ENCODE measurements around the gene UST.

Gene UST

DNA sequence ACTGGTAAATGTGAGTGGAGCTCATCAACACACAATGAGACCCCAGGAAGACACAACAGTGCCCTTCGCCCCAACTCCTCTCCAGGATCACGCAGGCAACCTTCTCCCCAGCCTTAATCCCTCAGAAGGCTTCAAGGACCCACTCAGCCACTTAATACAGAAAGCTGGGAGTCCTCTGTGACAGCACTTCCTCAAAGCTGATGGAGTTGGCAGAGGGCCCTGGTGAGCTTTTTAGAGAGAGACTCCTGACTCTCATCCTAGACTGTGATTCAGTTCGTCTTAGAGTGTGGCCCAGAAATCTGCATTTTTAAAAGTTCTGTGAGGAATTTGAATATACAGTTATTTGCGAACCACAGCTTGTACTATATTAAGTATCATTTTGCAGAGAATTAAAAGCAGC lies 187.7 kb downstream of the UST start:
- no peak overlapping the region for H3K27ac ChIP-seq (ENCODE audit: low read length)
- WGBS (ENCODE audit: insufficient coverage, insufficient read length), result no CpG with 5 or more reads among the region's 4 CpGs
- H3K4me1 ChIP-seq (ENCODE audit: control insufficient read depth, insufficient read depth, low read length), result no peaks in the 10 kb centered on the region
- H3K9me3 ChIP-seq (ENCODE audit: control insufficient read depth, insufficient read depth, low read length), result no peaks in the 10 kb centered on the region
- H3K36me3 ChIP-seq (ENCODE audit: control insufficient read depth, insufficient read depth, low read length), result no peaks in the 10 kb centered on the region
- H3K4me3 ChIP-seq (ENCODE audit: low read length), result no peak overlapping the region
- H3K27me3 ChIP-seq (ENCODE audit: control insufficient read depth, insufficient read depth, low read length), result no peaks in the 10 kb centered on the region
- no peak for DNase-seq (ENCODE audit: low read depth, low spot score)

DNA sequence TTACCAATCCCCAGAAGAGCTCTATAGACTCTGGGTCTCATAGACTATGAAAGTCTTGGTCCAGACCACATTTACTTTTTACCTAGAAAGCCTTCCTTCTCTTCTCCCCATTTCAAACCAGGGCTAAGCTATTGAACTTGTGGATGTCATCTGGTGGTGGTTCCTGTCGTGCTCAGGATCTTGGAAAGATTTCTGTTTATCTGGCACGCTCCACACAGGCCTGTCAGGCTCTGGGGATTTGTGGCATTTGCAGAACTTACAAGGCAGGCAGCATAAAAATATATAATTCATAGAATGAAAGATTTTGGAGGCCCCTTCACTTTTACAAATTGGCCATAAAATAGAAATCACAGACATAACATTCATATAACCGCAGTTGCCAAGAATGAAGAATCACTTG lies 188.1 kb downstream of the UST start:
- H3K27me3 ChIP-seq (ENCODE audit: control insufficient read depth, insufficient read depth, low read length), result no peaks in the 10 kb centered on the region
- no peaks in the 10 kb centered on the region for H3K9me3 ChIP-seq (ENCODE audit: control insufficient read depth, insufficient read depth, low read length)
- no peak overlapping the region for H3K27ac ChIP-seq (ENCODE audit: low read length)
- WGBS (ENCODE audit: insufficient coverage, insufficient read length), result no CpG with 5 or more reads among the region's 3 CpGs
- no peak overlapping the region for H3K4me3 ChIP-seq (ENCODE audit: low read length)
- H3K4me1 ChIP-seq (ENCODE audit: control insufficient read depth, insufficient read depth, low read length), result no peaks in the 10 kb centered on the region
- DNase-seq (ENCODE audit: low read depth, low spot score), result no peak
- no peaks in the 10 kb centered on the region for H3K36me3 ChIP-seq (ENCODE audit: control insufficient read depth, insufficient read depth, low read length)

DNA sequence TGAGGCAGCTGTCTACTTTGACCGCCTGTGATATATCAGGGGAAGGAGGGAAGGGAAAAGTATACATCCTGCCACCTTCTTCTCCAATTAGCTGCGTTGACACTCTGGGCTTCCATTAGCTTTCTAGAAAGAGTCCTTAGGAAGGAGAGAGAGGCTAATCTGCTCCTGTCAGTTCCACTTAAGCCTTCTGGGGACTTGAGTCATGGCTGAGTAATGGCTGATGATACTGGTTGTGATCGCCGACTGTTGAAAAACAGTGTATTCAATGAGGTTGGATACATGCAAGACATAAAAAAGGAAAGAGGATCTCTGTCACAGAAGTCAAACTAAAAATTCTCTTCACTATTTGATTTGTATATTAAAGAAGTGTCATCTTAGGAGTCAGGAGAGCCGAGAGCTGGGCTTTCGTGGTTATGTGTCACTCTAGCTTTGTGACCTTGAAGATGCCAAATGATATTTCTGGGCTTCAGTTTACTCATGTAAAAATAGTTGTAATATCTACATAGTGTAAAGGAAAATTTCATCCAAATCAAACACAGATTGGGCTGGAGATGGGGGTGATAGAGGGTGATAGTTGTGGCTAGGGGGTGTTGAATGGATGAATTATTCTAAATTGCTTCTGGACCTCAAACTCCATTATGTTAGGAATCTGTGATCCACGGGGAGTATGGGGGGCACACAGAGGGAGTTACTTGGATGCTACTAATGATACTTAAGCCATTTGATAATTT lies 189.0 kb downstream of the UST start:
- Histone ChIP-seq H3K36me3 (ENCODE audit: control insufficient read depth, insufficient read depth, low read length) (no peaks in the 10 kb centered on the region), H3K4me3 (ENCODE audit: low read length) (no peak overlapping the region)
- WGBS (ENCODE audit: insufficient coverage, insufficient read length), result no CpG with 5 or more reads among the region's 7 CpGs

DNA sequence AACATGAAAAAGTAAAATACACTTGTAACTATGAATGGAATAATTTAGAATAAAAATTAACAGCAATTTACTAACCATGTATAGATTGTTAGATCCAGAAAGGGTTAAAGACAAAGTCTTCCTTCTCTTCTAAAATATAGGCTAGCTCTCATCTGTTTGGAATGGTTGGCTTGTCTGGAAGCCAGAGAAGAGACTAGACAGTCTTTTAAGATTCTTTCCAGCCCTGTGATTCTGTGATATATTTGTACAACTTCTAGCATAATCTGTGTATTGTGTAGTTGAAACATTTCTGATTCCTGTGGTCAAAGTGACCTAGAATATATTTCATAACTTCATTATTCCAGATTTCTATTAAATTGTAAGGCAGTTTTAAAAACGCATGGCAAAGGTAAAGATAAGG lies 196.6 kb downstream of the UST start:
- no peaks in the 10 kb centered on the region for H3K36me3 ChIP-seq (ENCODE audit: control insufficient read depth, insufficient read depth, low read length)
- no peaks in the 10 kb centered on the region for H3K9me3 ChIP-seq (ENCODE audit: control insufficient read depth, insufficient read depth, low read length)
- H3K4me1 ChIP-seq (ENCODE audit: control insufficient read depth, insufficient read depth, low read length), result no peaks in the 10 kb centered on the region
- H3K4me3 ChIP-seq (ENCODE audit: low read length), result no peak overlapping the region
- H3K27ac ChIP-seq (ENCODE audit: low read length), result no peak overlapping the region
- no peaks in the 10 kb centered on the region for H3K27me3 ChIP-seq (ENCODE audit: control insufficient read depth, insufficient read depth, low read length)
- WGBS (ENCODE audit: insufficient coverage, insufficient read length), result no CpG with 5 or more reads among the region's 1 CpG
- DNase-seq (ENCODE audit: low read depth, low spot score), result no peak

More for the DNA sequence above, 189.0 kb downstream of the UST start:
- DNase-seq (ENCODE audit: low read depth, low spot score), result no peak
- H3K27ac ChIP-seq (ENCODE audit: low read length), result no peak overlapping the region
- H3K9me3 ChIP-seq (ENCODE audit: control insufficient read depth, insufficient read depth, low read length), result no peaks in the 10 kb centered on the region
- H3K27me3 ChIP-seq (ENCODE audit: control insufficient read depth, insufficient read depth, low read length), result no peaks in the 10 kb centered on the region
- H3K4me1 ChIP-seq (ENCODE audit: control insufficient read depth, insufficient read depth, low read length), result no peaks in the 10 kb centered on the region

DNA sequence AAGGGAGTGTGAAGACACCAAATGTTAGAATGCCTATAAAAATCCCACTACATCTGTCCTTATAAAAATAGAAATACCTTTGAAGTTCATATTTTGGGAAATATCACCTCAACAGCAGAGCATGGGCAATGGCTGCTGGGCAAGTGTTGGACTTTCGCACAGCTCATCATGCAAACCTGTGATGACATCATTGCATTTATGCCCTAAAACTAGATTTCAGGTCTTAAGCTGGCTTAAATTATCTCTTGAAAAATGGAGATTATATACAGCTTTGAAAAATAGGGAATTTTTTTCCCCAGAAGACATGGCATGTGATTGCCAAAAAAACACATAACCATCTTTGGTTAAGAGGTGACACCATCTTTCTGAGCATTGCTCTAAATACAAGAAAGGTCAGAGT lies 197.8 kb downstream of the UST start:
- Histone ChIP-seq H3K9me3 (ENCODE audit: control insufficient read depth, insufficient read depth, low read length) (no peaks in the 10 kb centered on the region), H3K36me3 (ENCODE audit: control insufficient read depth, insufficient read depth, low read length) (no peaks in the 10 kb centered on the region), H3K27ac (ENCODE audit: low read length) (no peak overlapping the region), H3K4me3 (ENCODE audit: low read length) (no peak overlapping the region), H3K4me1 (ENCODE audit: control insufficient read depth, insufficient read depth, low read length) (no peaks in the 10 kb centered on the region; the same call in 1 of the 2 replicates), H3K27me3 (ENCODE audit: control insufficient read depth, insufficient read depth, low read length) (no peaks in the 10 kb centered on the region)
- no CpG with 5 or more reads among the region's 1 CpG for WGBS (ENCODE audit: insufficient coverage, insufficient read length)
- DNase-seq (ENCODE audit: low read depth, low spot score), result no peak

DNA sequence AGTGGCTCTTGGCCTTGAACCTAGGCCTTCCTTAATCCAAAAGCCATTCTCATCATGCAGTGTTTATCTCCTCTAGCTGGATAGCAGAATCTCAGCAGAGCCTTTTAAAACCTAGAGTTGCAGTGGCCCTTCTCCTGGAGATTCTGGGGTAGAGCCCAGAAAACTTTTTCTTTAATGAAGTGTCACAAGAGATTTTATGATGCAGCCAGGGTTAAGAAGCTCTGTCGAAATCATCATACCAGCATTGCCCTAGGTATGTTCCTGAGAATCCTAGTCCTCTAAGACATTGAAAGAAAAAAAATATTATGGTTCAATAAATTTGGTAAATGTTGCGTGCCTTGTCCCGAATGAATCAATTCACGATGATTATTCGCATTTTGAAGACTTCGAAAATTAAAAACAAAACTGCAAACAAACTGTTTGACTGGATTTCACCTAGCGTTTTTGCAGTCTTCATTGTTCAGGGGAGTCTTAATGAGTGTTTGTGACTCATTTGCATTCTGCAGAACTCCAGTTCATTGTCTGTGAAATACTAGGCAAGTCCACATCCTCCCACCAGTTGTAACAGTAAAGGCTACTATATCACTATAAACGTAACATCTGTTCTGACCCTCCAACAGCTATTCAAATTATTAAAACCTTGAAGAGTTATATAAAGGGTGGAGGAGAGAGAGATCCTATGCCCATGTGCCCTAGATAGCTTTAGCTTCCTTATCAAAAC lies 198.6 kb downstream of the UST start:
- H3K36me3 ChIP-seq (ENCODE audit: control insufficient read depth, insufficient read depth, low read length), result no peaks in the 10 kb centered on the region
- H3K9me3 ChIP-seq (ENCODE audit: control insufficient read depth, insufficient read depth, low read length), result no peaks in the 10 kb centered on the region
- H3K4me3 ChIP-seq (ENCODE audit: low read length), result no peak overlapping the region
- DNase-seq (ENCODE audit: low read depth, low spot score), result no peak
- no peak overlapping the region for H3K27ac ChIP-seq (ENCODE audit: low read length)
- H3K27me3 ChIP-seq (ENCODE audit: control insufficient read depth, insufficient read depth, low read length), result no peaks in the 10 kb centered on the region
- H3K4me1 ChIP-seq (ENCODE audit: control insufficient read depth, insufficient read depth, low read length), result peaks cover 7% of the 10 kb centered on the region; the same call in 1 of the 2 replicates
- WGBS (ENCODE audit: insufficient coverage, insufficient read length), result no CpG with 5 or more reads among the region's 8 CpGs

DNA sequence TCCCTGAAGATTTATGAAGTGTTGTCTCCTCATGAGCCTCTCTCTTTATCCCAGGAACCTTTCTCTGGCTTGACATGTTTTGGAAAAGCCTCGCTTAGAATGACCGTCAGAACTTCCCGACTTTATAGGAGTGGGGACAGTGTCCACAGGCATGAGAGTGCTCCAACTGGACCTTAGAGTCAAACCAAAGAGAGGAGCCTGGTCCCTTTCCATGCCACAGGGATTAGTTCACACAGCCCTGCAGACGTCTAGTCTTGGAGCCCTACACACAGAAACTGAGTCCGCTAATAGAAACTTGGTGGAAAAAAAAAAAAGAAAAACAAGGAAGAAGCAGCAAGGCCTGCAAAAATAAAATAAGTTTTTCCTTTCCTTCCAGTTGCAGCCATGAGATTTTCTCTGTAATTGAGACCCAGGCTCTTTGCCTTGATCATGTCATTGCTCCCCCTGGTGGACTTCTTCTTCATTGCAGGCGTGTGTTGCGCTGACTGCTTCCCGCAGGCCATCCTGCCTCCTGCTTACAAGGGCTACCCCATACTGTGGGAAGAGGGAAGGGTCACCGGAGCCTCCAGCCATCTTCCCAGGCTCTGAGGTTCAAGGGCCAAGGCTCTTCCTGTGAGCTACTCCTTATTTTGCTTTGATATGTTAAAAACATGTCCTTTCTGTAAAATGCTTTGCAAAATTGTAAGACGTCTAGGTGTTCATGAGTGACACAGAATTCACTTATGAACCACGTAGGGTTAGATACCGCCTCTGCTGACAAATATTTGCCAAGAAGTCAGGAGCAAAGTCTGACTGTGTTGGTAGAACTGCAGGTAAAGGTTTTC lies 201.0 kb downstream of the UST start:
- no CpG with 5 or more reads among the region's 12 CpGs for WGBS (ENCODE audit: insufficient coverage, insufficient read length)
- no peaks in the 10 kb centered on the region for H3K27me3 ChIP-seq (ENCODE audit: control insufficient read depth, insufficient read depth, low read length)
- H3K4me3 ChIP-seq (ENCODE audit: low read length), result no peak overlapping the region
- H3K36me3 ChIP-seq (ENCODE audit: control insufficient read depth, insufficient read depth, low read length), result no peaks in the 10 kb centered on the region
- H3K27ac ChIP-seq (ENCODE audit: low read length), result no peak overlapping the region
- H3K9me3 ChIP-seq (ENCODE audit: control insufficient read depth, insufficient read depth, low read length), result no peaks in the 10 kb centered on the region
- DNase-seq (ENCODE audit: low read depth, low spot score), result peak; percentile 91
- peaks cover 7% of the 10 kb centered on the region; the same call in 1 of the 2 replicates for H3K4me1 ChIP-seq (ENCODE audit: control insufficient read depth, insufficient read depth, low read length)

DNA sequence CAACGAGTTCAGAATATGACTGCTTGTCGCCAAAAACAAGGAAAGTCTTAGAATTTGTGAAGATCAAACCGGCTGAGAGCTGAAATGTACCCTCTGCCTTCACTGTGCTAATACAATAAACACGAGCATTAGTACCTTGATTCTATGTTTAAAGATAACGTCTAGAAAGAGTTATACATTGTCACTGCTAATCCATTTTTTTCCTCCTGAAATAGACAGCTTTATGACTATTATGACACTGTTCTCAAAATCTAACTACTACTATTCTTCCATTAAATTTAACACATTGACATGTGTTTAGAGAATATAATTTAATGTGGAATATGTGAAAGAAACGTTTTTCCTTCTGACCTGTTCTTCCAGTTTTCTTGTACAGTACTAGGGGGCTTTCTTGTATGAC lies 204.8 kb downstream of the UST start:
- WGBS (ENCODE audit: insufficient coverage, insufficient read length), result no CpG with 5 or more reads among the region's 6 CpGs

DNA sequence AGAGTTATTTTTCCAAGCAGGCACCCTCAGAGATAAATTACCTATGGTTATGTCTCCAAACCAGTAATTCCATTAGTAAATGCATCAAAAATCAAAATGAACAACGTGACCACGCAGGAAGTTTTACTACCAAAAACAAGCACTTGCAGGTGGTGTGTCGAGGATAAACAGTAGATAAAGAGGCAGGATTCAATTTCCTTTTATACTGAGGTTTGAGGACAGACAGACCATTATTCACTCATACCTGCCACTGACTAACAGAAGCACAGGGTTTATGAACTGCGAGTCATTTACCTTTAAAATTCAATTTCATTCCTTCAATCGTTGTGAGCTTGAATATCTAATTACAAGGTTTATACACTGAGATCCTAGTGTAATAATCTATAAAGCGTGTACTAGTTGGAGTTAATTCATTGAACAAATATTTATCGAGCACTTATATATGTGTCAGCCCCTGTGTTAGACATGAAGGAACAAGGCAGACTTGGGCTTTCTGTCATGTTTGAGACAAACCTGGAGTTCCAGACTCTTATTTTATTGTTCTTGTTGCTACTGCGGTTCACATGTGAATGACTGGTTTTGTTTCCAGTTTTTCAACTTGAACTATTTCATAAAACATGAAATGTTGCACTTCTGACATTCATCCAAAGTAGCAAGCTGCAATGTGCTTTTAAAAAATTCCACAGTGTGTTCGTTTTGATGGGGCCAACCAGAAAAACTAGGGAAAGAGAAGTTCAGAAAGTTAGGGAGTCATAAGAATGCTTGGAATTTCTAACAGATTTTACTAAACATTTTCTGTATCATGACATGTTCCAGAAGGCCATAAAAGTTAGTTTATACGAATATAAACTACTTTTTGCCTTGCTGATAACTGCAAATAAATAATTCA lies 205.6 kb downstream of the UST start:
- no peak overlapping the region for H3K27ac ChIP-seq (ENCODE audit: low read length)
- no peak overlapping the region for H3K4me3 ChIP-seq (ENCODE audit: low read length)
- peaks cover 7% of the 10 kb centered on the region; the same call in 1 of the 2 replicates for H3K4me1 ChIP-seq (ENCODE audit: control insufficient read depth, insufficient read depth, low read length)
- DNase-seq (ENCODE audit: low read depth, low spot score), result no peak
- H3K27me3 ChIP-seq (ENCODE audit: control insufficient read depth, insufficient read depth, low read length), result no peaks in the 10 kb centered on the region
- H3K36me3 ChIP-seq (ENCODE audit: control insufficient read depth, insufficient read depth, low read length), result peaks cover 12% of the 10 kb centered on the region; the same call in 1 of the 2 replicates
- H3K9me3 ChIP-seq (ENCODE audit: control insufficient read depth, insufficient read depth, low read length), result no peaks in the 10 kb centered on the region
- WGBS (ENCODE audit: insufficient coverage, insufficient read length), result no CpG with 5 or more reads among the region's 10 CpGs

More for the DNA sequence above, 204.8 kb downstream of the UST start:
- H3K4me3 ChIP-seq (ENCODE audit: low read length), result no peak overlapping the region
- no peak for DNase-seq (ENCODE audit: low read depth, low spot score)
- H3K27ac ChIP-seq (ENCODE audit: low read length), result no peak overlapping the region
- peaks cover 7% of the 10 kb centered on the region; the same call in 1 of the 2 replicates for H3K4me1 ChIP-seq (ENCODE audit: control insufficient read depth, insufficient read depth, low read length)
- no peaks in the 10 kb centered on the region for H3K27me3 ChIP-seq (ENCODE audit: control insufficient read depth, insufficient read depth, low read length)
- peaks cover 10% of the 10 kb centered on the region; the same call in 1 of the 2 replicates for H3K36me3 ChIP-seq (ENCODE audit: control insufficient read depth, insufficient read depth, low read length)
- H3K9me3 ChIP-seq (ENCODE audit: control insufficient read depth, insufficient read depth, low read length), result no peaks in the 10 kb centered on the region

Data from iPS DF 6.9 (cell line).